Transverse colon (tissue), 4 donors: ENCODE measurements around the gene TMUB2. TPM values are rescaled to one million over a fixed set of nuclear protein-coding genes. Genes with fewer than 3 reads are reported as not detected.

Source experiments
- DNase-seq: peaks from one replicate; pipeline ENCODE4 v3.0.0-alpha.2; 2019
- H3K27ac ChIP-seq, 4 donors: fragments of 200-600 bp; sonication (generic); 2 replicates each; pipeline ENCODE4 v1.5.1; 2016 to 2018; ENCODE audit warnings: inconsistent platforms in 4 of 4
- H3K27me3 ChIP-seq: fragments of 200-600 bp; sonication (generic); 2 replicates; pipeline ENCODE4 v1.5.1; 2017; ENCODE audit warnings: inconsistent platforms
- H3K36me3 ChIP-seq, 4 donors: fragments of 200-600 bp; sonication (generic); 2 replicates each; pipeline ENCODE4 v1.5.1; 2017 to 2019; ENCODE audit warnings: inconsistent platforms in 4 of 4
- H3K4me1 ChIP-seq, 4 donors: fragments of 200-600 bp; sonication (generic); 2 replicates each; pipeline ENCODE4 v1.5.1; 2017 to 2020; ENCODE audit warnings: inconsistent platforms in 4 of 4
- H3K4me3 ChIP-seq, 4 donors: fragments of 200-600 bp; sonication (generic); 1 replicate in 1 of 4; 2 replicates in 3 of 4; pipeline versions ENCODE4 v1.5.1 to v1.6.1; 2017 to 2019; ENCODE audit warnings: inconsistent platforms in 4 of 4
- H3K9me3 ChIP-seq, 2 donors: fragments of 200-600 bp; sonication (generic); 2 replicates each; pipeline ENCODE4 v1.5.1; 2017 to 2019; ENCODE audit warnings: inconsistent platforms in 2 of 2
- CTCF ChIP-seq, 5 experiments: fragments of 200-600 bp in 3 of 5; fragments of 450-650 bp in 2 of 5; sonication (generic) in 3 of 5; IDR thresholded peaks; 1 replicate in 2 of 5; 2 replicates in 3 of 5; pipeline ENCODE4 v1.5.1; 2016 to 2017; ENCODE audit warnings: antibody characterized with exemption in 5 of 5, inconsistent platforms in 3 of 5, mild to moderate bottlenecking in 2 of 5, moderate library complexity in 1 of 5
- EP300 ChIP-seq: sonication (generic); formaldehyde crosslinking; IDR thresholded peaks from one replicate; pipeline ENCODE4 v1.6.1; 2017; ENCODE audit warnings: antibody characterized with exemption, low read depth
- POLR2A ChIP-seq: fragments of 450-650 bp; IDR thresholded peaks from one replicate; pipeline ENCODE4 v1.6.1; 2016; ENCODE audit warnings: antibody characterized with exemption, mild to moderate bottlenecking, moderate library complexity
- POLR2AphosphoS5 ChIP-seq, 3 donors: sonication (generic); formaldehyde crosslinking; IDR thresholded peaks; one replicate each; pipeline ENCODE4 v1.6.1; 2016; ENCODE audit warnings: antibody characterized with exemption in 3 of 3
- WGBS, 2 donors: methylation state at CpG; one replicate each; pipeline ENCODE4 v1.1.5; 2018; ENCODE audit warnings: low coverage in 1 of 2; 5-methylcytosine and 5-hydroxymethylcytosine counted together
- in situ Hi-C, 4 donors: fragments of 200-750 bp; cut with MboI; loops; one replicate each; pipeline versions ENCODE4 v1.15.0 to v1.15.1; 2017; ENCODE audit warnings: low sequenced_read_pairs in 3 of 4, low pct_ligation_motif_present in 1 of 4, low pct_unique_long_range_greater_than_20kb in 1 of 4
- intact Hi-C: fragments of 100-400 bp; cut with DNase I; formaldehyde crosslinking; loops from one replicate; pipeline ENCODE4 v1.15.1; 2023; ENCODE audit warnings: low total_unique reads
- total RNA-seq, 4 donors: library from RNA; depleted of rRNA; stranded (reverse); fragments of >200 nt; gene quantifications; one replicate each; pipeline ENCODE4 v1.1.0, GENCODE V29; 2016

The TMUB2 gene
- total RNA-seq, 4 donors from 2014 or later, result 53.4 to 70.5 (median 60.6) TPM

GRCh38 chr17:44152875-44153274 lies 33.9 kb upstream of the TMUB2 start:
- H3K27me3 ChIP-seq, result no peaks in the 10 kb centered on the region
- intact Hi-C loops (no loop called here), in situ Hi-C loops (loop anchor here in 2 of 4 donors (25.0 kb wide), 2 partner anchors 91 to 216 kb away; partner anchors contain the start of genes G6PC3 (in 1 of the 2), LSM12 (in 1 of the 2) and PPY (in 1 of the 2))
- H3K4me1 ChIP-seq, result no peaks in the 10 kb centered on the region
- H3K27ac ChIP-seq, result no peak overlapping the region
- no peak overlapping the region for H3K4me3 ChIP-seq
- DNase-seq, result no peak
- no peak for TF ChIP-seq CTCF (IDR thresholded peaks at IDR 0.05)
- TF ChIP-seq EP300, result no peak
- TF ChIP-seq POLR2A, result no peak
- TF ChIP-seq POLR2AphosphoS5 (IDR thresholded peaks at IDR 0.05), result no peak
- no peaks in the 10 kb centered on the region for H3K36me3 ChIP-seq
- H3K9me3 ChIP-seq, result no peaks in the 10 kb centered on the region
- WGBS, 2 donors, result 97 to 100% methylated on average over 2 to 4 of the region's 4 CpGs

GRCh38 chr17:44155488-44155887 lies 31.3 kb upstream of the TMUB2 start:
- no peaks in the 10 kb centered on the region for H3K4me1 ChIP-seq
- no peak overlapping the region for H3K27ac ChIP-seq
- no peaks in the 10 kb centered on the region for H3K36me3 ChIP-seq
- no peak for DNase-seq
- H3K9me3 ChIP-seq, result no peaks in the 10 kb centered on the region
- WGBS, 2 donors, result 94% methylated on average over 2 of the region's 2 CpGs; no CpG with 5 or more reads in 1 of the 2 donors
- TF ChIP-seq CTCF (IDR thresholded peaks at IDR 0.05) (no peak), POLR2AphosphoS5 (IDR thresholded peaks at IDR 0.05) (no peak), POLR2A (no peak), EP300 (no peak)
- H3K4me3 ChIP-seq, result no peak overlapping the region
- intact Hi-C loops (no loop called here), in situ Hi-C loops (loop anchor here in 2 of 4 donors (25.0 kb wide), 2 partner anchors 93 to 218 kb away; partner anchors contain the start of genes G6PC3 (in 1 of the 2), LSM12 (in 1 of the 2) and PPY (in 1 of the 2))
- H3K27me3 ChIP-seq, result no peaks in the 10 kb centered on the region

- 84% methylated on average over 15 of the region's 15 CpGs; no CpG with 5 or more reads in 1 of the 2 donors for WGBS, 2 donors
- no peaks in the 10 kb centered on the region for H3K9me3 ChIP-seq
- no peaks in the 10 kb centered on the region for H3K4me1 ChIP-seq
- H3K27ac ChIP-seq, result no peak overlapping the region
- intact Hi-C loops (no loop called here), in situ Hi-C loops (loop anchor here in 2 of 4 donors (25.0 kb wide), 2 partner anchors 97 to 222 kb away; partner anchors contain the start of genes G6PC3 (in 1 of the 2), LSM12 (in 1 of the 2) and PPY (in 1 of the 2))
- no peak overlapping the region for H3K4me3 ChIP-seq
- TF ChIP-seq POLR2AphosphoS5 (IDR thresholded peaks at IDR 0.05) (no peak), EP300 (no peak), POLR2A (no peak), CTCF (IDR thresholded peaks at IDR 0.05) (no peak)
- DNase-seq, result no peak
- no peaks in the 10 kb centered on the region for H3K27me3 ChIP-seq
- H3K36me3 ChIP-seq, result no peaks in the 10 kb centered on the region
Observed at GRCh38 chr17:44159519-44160210, 27.1 kb upstream of the TMUB2 start.

GRCh38 chr17:44164476-44164875 lies 22.3 kb upstream of the TMUB2 start:
- in situ Hi-C loops (loop anchor here in 2 of 4 donors (25.0 kb wide), 2 partner anchors 102 to 227 kb away; partner anchors contain the start of genes G6PC3 (in 1 of the 2), LSM12 (in 1 of the 2) and PPY (in 1 of the 2)), intact Hi-C loops (no loop called here)
- Histone ChIP-seq H3K36me3 (no peaks in the 10 kb centered on the region), H3K27ac (no peak overlapping the region), H3K9me3 (no peaks in the 10 kb centered on the region), H3K4me3 (no peak overlapping the region), H3K27me3 (no peaks in the 10 kb centered on the region), H3K4me1 (peaks cover 0 to 5% (median 2%) of the 10 kb centered on the region in 4 donors)
- TF ChIP-seq EP300, result no peak
- TF ChIP-seq POLR2A, result no peak
- no peak for TF ChIP-seq POLR2AphosphoS5 (IDR thresholded peaks at IDR 0.05)
- TF ChIP-seq CTCF (IDR thresholded peaks at IDR 0.05), result no peak
- DNase-seq, result no peak
- WGBS, 2 donors, result 96 to 100% methylated on average over 1 of the region's 1 CpG
